Skeletal muscle cell (primary cell): ENCODE measurements around the gene GALT.
"Not testable (repeated sequence)": the region's sequence is repeated elsewhere in the genome, so short reads cannot be mapped to it uniquely, and the experiment has no call there.

Experiments
- DNase-seq: peaks from one replicate; pipeline ENCODE4 v3.0.0-alpha.2; 2010; ENCODE audit warnings: low read depth
- H3K4me3 ChIP-seq: 2 replicates; pipeline ENCODE4 v1.5.1; 2011; ENCODE audit warnings: low read depth, mild to moderate bottlenecking, control low read depth, low read length, moderate library complexity

GALT gene

DNA sequence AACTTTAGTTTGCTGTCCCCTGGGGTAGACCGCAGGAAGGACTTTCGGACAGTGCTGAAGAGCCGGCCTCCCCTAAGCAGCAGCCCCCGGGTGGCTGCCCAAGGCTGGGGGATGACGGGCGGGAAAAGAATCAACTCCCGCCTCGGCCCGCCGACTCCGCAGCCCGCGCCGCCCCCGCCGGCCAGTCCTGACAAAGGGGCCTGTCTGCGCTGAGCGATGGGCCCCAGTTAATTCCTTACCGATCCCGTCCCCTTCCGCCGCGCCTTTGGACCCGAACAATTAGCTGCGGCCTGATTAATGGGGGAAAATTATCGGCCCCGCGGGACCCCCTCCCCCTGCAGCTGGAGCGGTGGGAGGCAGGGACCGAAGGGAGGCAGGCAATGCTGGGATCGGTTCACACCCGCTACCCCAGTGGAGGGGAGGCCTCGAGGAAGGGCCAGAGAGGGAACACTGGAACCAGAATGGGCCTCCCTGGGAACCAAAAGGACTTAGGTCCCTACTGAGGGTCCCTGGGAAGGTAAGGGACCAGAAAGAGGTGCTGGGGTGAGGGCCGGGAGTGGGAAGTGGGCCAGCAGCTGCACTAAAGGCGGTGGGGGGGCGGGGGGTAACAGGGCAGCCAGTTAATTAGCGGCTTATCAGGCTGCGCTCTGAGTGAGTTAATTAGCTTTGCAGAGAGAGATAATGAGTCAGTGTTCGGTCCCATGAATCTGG, 21.8 kb upstream of the GALT start:
- H3K4me3 ChIP-seq, result no peak overlapping the region
- no peak for DNase-seq

- no peak for DNase-seq
- H3K4me3 ChIP-seq, result no peak overlapping the region
Measured at GRCh38 chr9:34625186-34625486, 21.3 kb upstream of the GALT start.

GRCh38 chr9:34627716-34628655, 18.5 kb upstream of the GALT start:
- no peak for DNase-seq

DNA sequence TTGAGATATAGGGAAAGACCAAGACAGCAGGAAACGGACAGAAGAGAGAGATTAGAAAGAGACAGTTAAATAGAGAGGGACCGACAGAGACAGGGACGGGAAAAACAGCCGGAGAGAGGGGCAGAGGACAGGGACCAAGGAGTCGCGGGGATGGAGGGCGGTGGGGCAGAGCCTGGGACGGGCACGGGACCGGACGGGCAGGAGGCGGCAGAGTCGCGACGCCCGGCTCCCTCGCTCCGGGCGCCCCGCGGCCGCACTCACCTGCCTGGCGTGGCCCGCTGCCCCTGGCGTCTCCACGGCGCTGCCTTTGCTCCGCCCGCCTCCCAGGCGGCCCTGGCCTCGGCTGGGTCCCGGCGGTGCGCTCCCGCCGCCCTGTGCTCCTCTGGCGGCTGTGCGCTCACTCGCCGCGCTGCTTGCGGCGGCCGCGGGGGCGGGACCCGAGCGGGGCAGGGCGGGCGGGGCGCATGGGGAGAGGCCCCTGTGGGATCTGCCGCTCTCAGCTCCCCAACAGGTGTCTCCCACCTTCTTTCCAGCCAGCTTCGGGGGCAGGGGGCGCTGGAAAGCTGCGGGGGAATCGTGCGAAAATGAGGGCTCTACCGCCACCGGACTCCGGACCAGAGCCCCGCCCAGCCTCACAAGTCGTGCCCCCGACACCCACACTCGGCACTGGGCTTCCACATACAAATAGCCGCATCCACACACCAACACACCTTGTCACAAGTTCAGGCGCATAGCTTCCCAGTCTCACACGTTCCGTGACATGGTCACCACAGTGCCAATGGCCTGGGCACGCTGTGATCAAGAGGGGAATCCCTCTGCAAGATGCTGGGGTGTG, 17.6 kb upstream of the GALT start, which contains the start of gene ARID3C:
Gene ARID3C (minus strand): TSS at position 411 of the 835 bp plus-strand sequence. CDS start 1,052 bp downstream, outside the sequence.
- peak within 1 kb of the TSS; percentile 36 for H3K4me3 ChIP-seq
- no peak for DNase-seq

More at GRCh38 chr9:34627716-34628655, 18.5 kb upstream of the GALT start:
- H3K4me3 ChIP-seq, result peak overlapping the region; percentile 36

DNA sequence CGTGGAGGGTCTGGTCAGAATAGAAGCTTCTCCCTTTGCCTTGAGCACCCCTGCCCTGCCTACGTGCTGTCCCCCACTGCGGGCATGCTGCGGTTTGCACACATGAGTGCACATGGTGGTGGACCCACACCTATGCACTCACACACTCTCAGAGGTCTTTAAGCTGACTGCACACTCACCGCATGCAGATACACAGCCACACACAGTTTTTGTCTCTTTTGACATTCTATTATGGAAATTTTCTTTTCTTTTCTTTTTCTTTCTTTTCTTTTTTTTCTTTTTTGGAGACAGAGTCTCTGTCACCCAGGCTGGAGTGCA, 17.0 kb upstream of the GALT start:
- no peak overlapping the region for H3K4me3 ChIP-seq

GRCh38 chr9:34630402-34631154, 15.9 kb upstream of the GALT start:
- DNase-seq, result no peak

More for the DNA sequence above, 17.0 kb upstream of the GALT start:
- no peak for DNase-seq

GRCh38 chr9:34633166-34633565, 13.3 kb upstream of the GALT start:
- DNase-seq, result no peak
- H3K4me3 ChIP-seq, result no peak overlapping the region

More at GRCh38 chr9:34630402-34631154, 15.9 kb upstream of the GALT start:
- H3K4me3 ChIP-seq, result no peak overlapping the region

GRCh38 chr9:34633851-34634550, 12.5 kb upstream of the GALT start:
- no peak for DNase-seq
- no peak overlapping the region for H3K4me3 ChIP-seq

GRCh38 chr9:34634551-34635248, 11.8 kb upstream of the GALT start:
- no peak overlapping the region for H3K4me3 ChIP-seq
- DNase-seq, result no peak

DNA sequence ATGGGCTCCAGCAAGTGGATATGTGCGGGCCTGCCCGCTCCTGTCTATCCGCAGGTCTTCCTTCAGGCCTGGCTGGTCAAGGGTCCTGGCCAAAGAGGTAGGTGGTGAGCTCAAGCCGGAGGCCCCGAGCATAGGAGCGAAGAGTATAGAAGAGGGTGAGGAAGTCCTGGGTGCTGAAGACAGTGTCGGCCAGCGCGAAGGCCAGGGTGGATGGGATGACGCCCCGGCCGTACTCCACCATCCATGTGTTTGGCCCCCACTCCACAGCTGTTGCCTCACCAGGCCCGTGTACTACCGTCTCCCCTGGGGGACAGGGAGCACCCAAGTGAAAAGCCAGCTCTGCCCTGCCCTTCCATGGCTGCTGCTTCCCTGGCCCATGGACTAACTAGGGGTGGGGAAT, 10.9 kb upstream of the GALT start:
- H3K4me3 ChIP-seq, result no peak overlapping the region
- DNase-seq, result no peak

DNA sequence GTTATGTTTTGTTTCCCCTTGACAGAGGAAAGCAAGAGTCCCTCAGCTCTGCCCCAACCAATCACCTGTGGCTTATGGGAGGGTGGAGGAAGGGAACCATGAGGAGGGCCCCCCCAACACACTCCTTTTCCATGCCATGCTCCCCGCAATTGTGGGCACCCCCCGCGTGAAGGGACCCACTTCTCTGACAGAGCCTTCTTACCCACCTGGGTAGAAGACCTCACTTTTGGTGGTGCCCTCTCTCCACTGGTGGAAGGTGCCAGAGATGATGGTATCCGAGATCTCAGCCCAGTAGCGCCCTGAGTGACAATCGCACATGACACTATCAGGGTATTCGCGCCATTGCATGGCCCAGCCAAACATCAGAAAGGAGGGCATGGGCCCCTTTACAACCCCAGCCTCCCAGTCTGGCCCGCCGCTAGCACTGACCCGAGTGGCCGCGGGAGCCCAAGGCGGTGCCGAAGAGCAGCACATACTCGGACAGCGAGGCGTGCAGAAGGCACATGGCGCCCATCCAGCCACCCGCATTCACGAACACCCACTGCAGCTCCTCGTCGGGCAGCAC, 9.6 kb upstream of the GALT start:
- DNase-seq, result no peak
- peak overlapping the region; percentile 81 for H3K4me3 ChIP-seq

GRCh38 chr9:34637356-34638137, 8.9 kb upstream of the GALT start, which contains the start of gene SIGMAR1:
Gene SIGMAR1 (minus strand): TSS chr9:34637787. CDS start chr9:34637697, 90 bp downstream.
- DNase-seq, result peak; percentile 81
- peak within 1 kb of the TSS; percentile 81 for H3K4me3 ChIP-seq

DNA sequence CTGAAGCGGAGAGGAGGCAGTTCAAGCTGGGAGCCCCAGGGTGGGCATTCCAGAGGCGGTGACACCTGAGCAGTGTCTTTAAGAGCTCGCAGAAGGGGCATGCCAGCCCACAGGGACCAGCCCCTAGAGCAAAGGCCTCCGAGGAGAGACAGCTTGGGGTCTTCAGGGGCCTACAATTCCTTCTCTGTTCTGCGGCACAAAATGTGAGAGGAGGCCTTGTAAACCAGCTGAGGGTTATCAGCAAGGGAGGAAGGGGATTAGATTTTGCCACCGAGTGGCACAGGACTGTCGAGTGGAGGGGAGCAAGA, 8.4 kb upstream of the GALT start:
- no peak for DNase-seq
- peak overlapping the region; percentile 81 for H3K4me3 ChIP-seq

DNA sequence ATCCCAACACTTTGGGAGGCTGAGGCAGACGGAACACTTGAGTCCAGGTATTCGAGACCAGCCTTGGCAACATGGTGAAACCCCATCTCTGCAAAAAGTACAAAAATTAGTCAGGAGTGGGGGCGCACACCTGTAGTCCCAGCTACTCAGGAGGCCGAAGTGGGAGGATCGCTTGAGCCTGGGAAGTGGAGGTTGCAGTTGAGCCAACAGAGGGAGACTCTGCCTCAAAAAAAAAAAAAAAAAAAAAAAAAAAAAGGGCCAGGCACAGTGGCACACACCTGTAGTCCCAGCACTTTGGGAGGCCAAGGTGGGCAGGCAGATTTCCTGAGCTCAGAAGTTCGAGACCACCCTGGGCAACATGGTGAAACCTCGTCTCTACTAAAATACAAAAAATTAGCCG, 7.2 kb upstream of the GALT start:
- H3K4me3 ChIP-seq, DNase-seq: not testable (repeated sequence)

DNA sequence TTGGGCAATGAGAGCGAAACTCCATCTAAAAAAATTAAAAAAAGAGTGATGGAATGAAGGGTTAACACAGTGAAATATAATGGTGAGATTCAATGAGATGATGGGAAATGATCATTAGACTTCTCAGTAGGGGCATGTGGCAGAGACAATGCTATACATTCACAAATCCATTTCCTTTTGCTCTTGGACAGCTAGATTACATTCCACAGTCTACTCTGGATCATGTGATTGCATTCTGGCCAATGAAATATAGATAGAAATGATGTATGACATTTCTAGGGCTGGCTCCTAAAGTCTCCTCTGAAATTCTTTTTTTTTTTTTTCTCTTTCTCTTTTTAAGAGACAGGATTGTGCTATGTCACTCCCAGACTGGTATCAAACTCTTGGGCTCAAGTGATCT, 3.8 kb upstream of the GALT start:
- no peak for DNase-seq
- H3K4me3 ChIP-seq, result no peak overlapping the region

DNA sequence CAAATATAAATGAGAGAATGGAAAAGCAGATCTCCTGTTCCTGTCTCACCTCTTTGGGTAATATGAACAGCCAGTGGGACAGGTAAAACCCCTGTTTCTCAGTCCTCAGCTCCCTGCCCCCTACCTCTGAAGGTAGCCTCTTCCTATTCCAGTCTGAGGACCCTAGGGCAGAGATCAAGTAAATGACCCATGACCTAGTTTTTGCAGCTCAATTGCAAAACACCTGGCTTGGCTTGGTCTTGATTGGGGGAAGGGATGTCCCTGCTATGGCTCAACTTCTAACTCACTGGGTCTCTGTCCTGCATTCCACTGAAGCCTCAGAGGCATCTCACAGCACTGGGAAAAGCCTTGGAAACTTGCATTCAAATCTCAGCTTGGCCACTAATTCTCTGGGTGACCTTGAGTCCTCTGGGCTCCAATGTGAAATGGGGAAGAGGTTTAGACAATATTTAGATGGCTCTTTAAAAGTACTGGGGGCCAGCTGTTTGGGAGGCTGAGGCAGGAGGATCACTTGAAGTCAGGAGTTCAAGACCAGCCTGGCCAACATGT, 1.6 kb upstream of the GALT start:
- H3K4me3 ChIP-seq, result no peak overlapping the region
- DNase-seq, result no peak

DNA sequence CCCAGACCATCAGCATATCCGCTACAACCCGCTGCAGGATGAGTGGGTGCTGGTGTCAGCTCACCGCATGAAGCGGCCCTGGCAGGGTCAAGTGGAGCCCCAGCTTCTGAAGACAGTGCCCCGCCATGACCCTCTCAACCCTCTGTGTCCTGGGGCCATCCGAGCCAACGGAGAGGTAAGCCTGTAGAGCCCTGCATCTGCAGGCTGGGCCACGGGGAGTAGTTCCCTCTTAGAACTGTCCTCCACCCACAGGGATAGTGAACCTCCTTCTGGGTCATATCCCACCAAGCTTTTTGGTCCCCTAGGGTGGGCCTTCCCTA, 569 bp downstream of the GALT start:
- no peak for DNase-seq
- H3K4me3 ChIP-seq, result peak overlapping the region; percentile 80
